ENCODE measurements around the gene SYNGR4. TPM values are rescaled to one million over a fixed set of nuclear protein-coding genes. Genes with fewer than 3 reads are reported as not detected.

The SYNGR4 gene
- total RNA-seq, 1 donor from 2014 or later, result not detected

GRCh38 chr19:48396824-48397176 is 32.6 kb downstream of the SYNGR4 start:
- H3K4me3 Mint-ChIP-seq (ENCODE audit: low read depth), result no peak overlapping the region
- DNase-seq (ENCODE audit: low spot score), result no peak
- H3K4me1 Mint-ChIP-seq (ENCODE audit: low read depth), result peaks cover 26% of the 10 kb centered on the region
- H3K9me3 Mint-ChIP-seq, result peaks cover 4% of the 10 kb centered on the region
- H3K36me3 Mint-ChIP-seq (ENCODE audit: low read depth), result no peaks in the 10 kb centered on the region
- intact Hi-C loops (cut with micrococcal nuclease), result loop anchor here (5.0 kb wide), 2 partner anchors 51 to 64 kb away; partner anchors contain the start of gene GRWD1
- H3K27ac Mint-ChIP-seq, result no peak overlapping the region
- peaks cover 45% of the 10 kb centered on the region for H3K27me3 Mint-ChIP-seq (ENCODE audit: low read depth)

- Mint-ChIP-seq H3K4me1 (ENCODE audit: low read depth) (peaks cover 26% of the 10 kb centered on the region), H3K36me3 (ENCODE audit: low read depth) (no peaks in the 10 kb centered on the region), H3K9me3 (peaks cover 4% of the 10 kb centered on the region), H3K27me3 (ENCODE audit: low read depth) (peaks cover 43% of the 10 kb centered on the region), H3K4me3 (ENCODE audit: low read depth) (peak overlapping the region; percentile 88), H3K27ac (peak overlapping the region; percentile 71)
- intact Hi-C loops (cut with micrococcal nuclease), result loop anchor here (5.0 kb wide), 2 partner anchors 50 to 65 kb away; partner anchors contain the start of gene GRWD1
- DNase-seq (ENCODE audit: low spot score), result no peak
These were observed 33.3 kb downstream of the SYNGR4 start for GRCh38 chr19:48397263-48398101.

- Mint-ChIP-seq H3K36me3 (ENCODE audit: low read depth) (no peaks in the 10 kb centered on the region), H3K4me1 (ENCODE audit: low read depth) (peaks cover 26% of the 10 kb centered on the region), H3K27me3 (ENCODE audit: low read depth) (peaks cover 38% of the 10 kb centered on the region), H3K9me3 (peaks cover 4% of the 10 kb centered on the region), H3K4me3 (ENCODE audit: low read depth) (peak overlapping the region; percentile 88), H3K27ac (peak overlapping the region; percentile 71)
- no peak for DNase-seq (ENCODE audit: low spot score)
- intact Hi-C loops (cut with micrococcal nuclease), result loop anchor here (5.0 kb wide), 2 partner anchors 49 to 66 kb away; partner anchors contain the start of gene GRWD1
These were observed 33.9 kb downstream of the SYNGR4 start for GRCh38 chr19:48398102-48398374.

GRCh38 chr19:48398375-48399235 is 34.4 kb downstream of the SYNGR4 start:
- intact Hi-C loops (cut with micrococcal nuclease), result loop anchor here (5.0 kb wide), 2 partner anchors 49 to 66 kb away; partner anchors contain the start of gene GRWD1
- DNase-seq (ENCODE audit: low spot score), result peak; percentile 84
- H3K9me3 Mint-ChIP-seq, result peaks cover 4% of the 10 kb centered on the region

GRCh38 chr19:48400018-48400742 is 36.0 kb downstream of the SYNGR4 start:
- peaks cover 4% of the 10 kb centered on the region for H3K9me3 Mint-ChIP-seq
- peaks cover 26% of the 10 kb centered on the region for H3K27me3 Mint-ChIP-seq (ENCODE audit: low read depth)
- intact Hi-C loops (cut with micrococcal nuclease), result no loop called here
- no peak for DNase-seq (ENCODE audit: low spot score)
- peaks cover 25% of the 10 kb centered on the region for H3K4me1 Mint-ChIP-seq (ENCODE audit: low read depth)
- no peak overlapping the region for H3K4me3 Mint-ChIP-seq (ENCODE audit: low read depth)
- no peak overlapping the region for H3K27ac Mint-ChIP-seq
- H3K36me3 Mint-ChIP-seq (ENCODE audit: low read depth), result no peaks in the 10 kb centered on the region

More at GRCh38 chr19:48398375-48399235, 34.4 kb downstream of the SYNGR4 start:
- no peak overlapping the region for H3K4me3 Mint-ChIP-seq (ENCODE audit: low read depth)
- H3K4me1 Mint-ChIP-seq (ENCODE audit: low read depth), result peaks cover 28% of the 10 kb centered on the region
- H3K36me3 Mint-ChIP-seq (ENCODE audit: low read depth), result no peaks in the 10 kb centered on the region
- no peak overlapping the region for H3K27ac Mint-ChIP-seq
- H3K27me3 Mint-ChIP-seq (ENCODE audit: low read depth), result peaks cover 34% of the 10 kb centered on the region

GRCh38 chr19:48401287-48401686 is 37.1 kb downstream of the SYNGR4 start:
- Mint-ChIP-seq H3K4me1 (ENCODE audit: low read depth) (peaks cover 23% of the 10 kb centered on the region), H3K9me3 (peaks cover 4% of the 10 kb centered on the region), H3K36me3 (ENCODE audit: low read depth) (no peaks in the 10 kb centered on the region), H3K27ac (no peak overlapping the region), H3K4me3 (ENCODE audit: low read depth) (no peak overlapping the region), H3K27me3 (ENCODE audit: low read depth) (peaks cover 18% of the 10 kb centered on the region)
- DNase-seq (ENCODE audit: low spot score), result no peak
- intact Hi-C loops (cut with micrococcal nuclease), result no loop called here

- H3K9me3 Mint-ChIP-seq, result peaks cover 4% of the 10 kb centered on the region
- no peak overlapping the region for H3K27ac Mint-ChIP-seq
- H3K27me3 Mint-ChIP-seq (ENCODE audit: low read depth), result peaks cover 12% of the 10 kb centered on the region
- DNase-seq (ENCODE audit: low spot score), result no peak
- intact Hi-C loops (cut with micrococcal nuclease), result loop anchor here (2.0 kb wide), 1 partner anchor 15 kb away; no protein-coding TSS in a partner anchor
- no peak overlapping the region for H3K4me3 Mint-ChIP-seq (ENCODE audit: low read depth)
- H3K36me3 Mint-ChIP-seq (ENCODE audit: low read depth), result no peaks in the 10 kb centered on the region
- H3K4me1 Mint-ChIP-seq (ENCODE audit: low read depth), result peaks cover 13% of the 10 kb centered on the region
These were observed 39.4 kb downstream of the SYNGR4 start for GRCh38 chr19:48403606-48404005.

- intact Hi-C loops (cut with micrococcal nuclease), result no loop called here
- H3K27ac Mint-ChIP-seq, result no peak overlapping the region
These were observed 41.0 kb downstream of the SYNGR4 start for GRCh38 chr19:48405010-48405659.

GRCh38 chr19:48405850-48406249 is 41.7 kb downstream of the SYNGR4 start:
- intact Hi-C loops (cut with micrococcal nuclease), result no loop called here
- no peak overlapping the region for H3K4me3 Mint-ChIP-seq (ENCODE audit: low read depth)
- H3K27me3 Mint-ChIP-seq (ENCODE audit: low read depth), result peaks cover 13% of the 10 kb centered on the region
- no peak overlapping the region for H3K27ac Mint-ChIP-seq
- H3K9me3 Mint-ChIP-seq, result no peaks in the 10 kb centered on the region
- DNase-seq (ENCODE audit: low spot score), result no peak
- peaks cover 4% of the 10 kb centered on the region for H3K4me1 Mint-ChIP-seq (ENCODE audit: low read depth)
- no peaks in the 10 kb centered on the region for H3K36me3 Mint-ChIP-seq (ENCODE audit: low read depth)

More at GRCh38 chr19:48405010-48405659, 41.0 kb downstream of the SYNGR4 start:
- Mint-ChIP-seq H3K27me3 (ENCODE audit: low read depth) (peaks cover 13% of the 10 kb centered on the region), H3K9me3 (no peaks in the 10 kb centered on the region), H3K4me3 (ENCODE audit: low read depth) (no peak overlapping the region), H3K4me1 (ENCODE audit: low read depth) (peaks cover 7% of the 10 kb centered on the region), H3K36me3 (ENCODE audit: low read depth) (no peaks in the 10 kb centered on the region)
- no peak for DNase-seq (ENCODE audit: low spot score)

GRCh38 chr19:48413879-48414587 is 49.9 kb downstream of the SYNGR4 start:
- H3K9me3 Mint-ChIP-seq, result no peaks in the 10 kb centered on the region
- no peak for DNase-seq (ENCODE audit: low spot score)
- no peaks in the 10 kb centered on the region for H3K36me3 Mint-ChIP-seq (ENCODE audit: low read depth)
- no peak overlapping the region for H3K27ac Mint-ChIP-seq
- H3K4me1 Mint-ChIP-seq (ENCODE audit: low read depth), result peaks cover 24% of the 10 kb centered on the region
- intact Hi-C loops (cut with micrococcal nuclease), result no loop called here
- H3K4me3 Mint-ChIP-seq (ENCODE audit: low read depth), result no peak overlapping the region
- H3K27me3 Mint-ChIP-seq (ENCODE audit: low read depth), result peaks cover 18% of the 10 kb centered on the region

- Mint-ChIP-seq H3K27ac (no peak overlapping the region), H3K9me3 (no peaks in the 10 kb centered on the region), H3K4me1 (ENCODE audit: low read depth) (peaks cover 26% of the 10 kb centered on the region), H3K27me3 (ENCODE audit: low read depth) (peaks cover 18% of the 10 kb centered on the region), H3K36me3 (ENCODE audit: low read depth) (no peaks in the 10 kb centered on the region), H3K4me3 (ENCODE audit: low read depth) (peak overlapping the region; percentile 56)
- DNase-seq (ENCODE audit: low spot score), result peak; percentile 65
- intact Hi-C loops (cut with micrococcal nuclease), result no loop called here
These were observed 51.2 kb downstream of the SYNGR4 start for GRCh38 chr19:48415395-48415794.
